SU-DHL-6 (cell line): ENCODE data around the gene SBK1.

Experiments
- H2AFZ ChIP-seq: fragments of 200-600 bp; sonication (generic); 2 replicates; pipeline ENCODE4 v1.6.1; 2014; ENCODE audit warnings: low read depth, mild to moderate bottlenecking, moderate library complexity, mixed read lengths, antibody characterized with exemption, low read length; ENCODE audit not compliant: severe bottlenecking
- H3F3A ChIP-seq: fragments of 200-600 bp; shearing (Covaris generic); 2 replicates; pipeline ENCODE4 v1.6.0; 2016; ENCODE audit warnings: antibody characterized with exemption, mild to moderate bottlenecking; ENCODE audit not compliant: insufficient read depth
- H3K27ac ChIP-seq: fragments of 200-600 bp; sonication (generic); 2 replicates; pipeline ENCODE4 v1.5.1; 2016; ENCODE audit warnings: low read depth, mild to moderate bottlenecking, low read length, moderate library complexity, mixed read lengths
- H3K27me3 ChIP-seq: fragments of 200-600 bp; sonication (generic), shearing (Covaris generic); 2 replicates; pipeline ENCODE4 v1.6.0; 2014; ENCODE audit warnings: mild to moderate bottlenecking, low read length
- H3K36me3 ChIP-seq: fragments of 200-600 bp; sonication (generic); 2 replicates; pipeline ENCODE4 v1.6.1; 2014; ENCODE audit warnings: mild to moderate bottlenecking, low read length, mixed read lengths
- H3K4me2 ChIP-seq: fragments of 300-600, 200-600 bp; shearing (Covaris generic), sonication (generic); 2 replicates; pipeline ENCODE4 v1.6.0; 2014; ENCODE audit warnings: low read length, low read depth, mild to moderate bottlenecking; ENCODE audit not compliant: poor library complexity, severe bottlenecking
- H3K4me3 ChIP-seq: fragments of 200-600 bp; sonication (generic); 2 replicates; pipeline ENCODE4 v1.5.1; 2014; ENCODE audit warnings: antibody characterized with exemption, low read length, mild to moderate bottlenecking, mixed read lengths; ENCODE audit not compliant: insufficient read depth, poor library complexity, severe bottlenecking
- H3K79me2 ChIP-seq: fragments of 200-600 bp; sonication (generic); 2 replicates; pipeline ENCODE4 v1.6.1; 2014; ENCODE audit warnings: mild to moderate bottlenecking, low read length, moderate library complexity; ENCODE audit not compliant: insufficient read depth
- H3K9ac ChIP-seq: fragments of 200-600 bp; sonication (generic); 2 replicates; pipeline ENCODE4 v1.7.0; 2014; ENCODE audit warnings: mild to moderate bottlenecking, low read length
- H3K9me2 ChIP-seq: fragments of 200-600 bp; sonication (generic); replicated peaks from 2 replicates; pipeline ENCODE4 v1.6.1; 2014; ENCODE audit warnings: low read length; ENCODE audit not compliant: insufficient read depth
- H3K9me3 ChIP-seq: fragments of 200-600 bp; sonication (generic); 2 replicates; pipeline ENCODE4 v1.6.1; 2014; ENCODE audit warnings: low read length, mixed read lengths; ENCODE audit not compliant: insufficient read depth
- H4K20me1 ChIP-seq: fragments of 200-600 bp; sonication (generic); 2 replicates; pipeline ENCODE4 v1.6.1; 2014; ENCODE audit warnings: low read depth, mild to moderate bottlenecking, antibody characterized with exemption, low read length, moderate library complexity, mixed read lengths
- CTCF ChIP-seq: fragments of 200-600 bp; sonication (generic); IDR thresholded peaks from one replicate; pipeline ENCODE4 v1.5.1; 2017; ENCODE audit warnings: antibody characterized with exemption, mild to moderate bottlenecking, low read length, moderate library complexity; ENCODE audit not compliant: insufficient read depth, poor library complexity, severe bottlenecking
- EZH2phosphoT487 ChIP-seq: fragments of 200-600 bp; sonication (generic), shearing (Covaris generic); conservative IDR thresholded peaks from 2 replicates; pipeline ENCODE4 v1.6.1; 2018; ENCODE audit warnings: mild to moderate bottlenecking, antibody characterized with exemption, low read length, moderate library complexity, mixed read lengths

SBK1 gene

GRCh38 chr16:28263305-28263704, 29.0 kb upstream of the SBK1 start:
- Histone ChIP-seq H4K20me1 (no peaks in the 10 kb centered on the region), H3K9me3 (no peaks in the 10 kb centered on the region), H3K4me3 (no peak overlapping the region), H3K36me3 (no peaks in the 10 kb centered on the region), H3F3A (no peaks in the 10 kb centered on the region), H3K27ac (no peak overlapping the region), H3K9ac (no peak overlapping the region), H3K9me2 (no peaks in the 10 kb centered on the region), H3K79me2 (no peaks in the 10 kb centered on the region), H3K27me3 (no peaks in the 10 kb centered on the region), H3K4me2 (no peak overlapping the region), H2AFZ (no peak overlapping the region)
- no peak for TF ChIP-seq EZH2phosphoT487
- no peak for TF ChIP-seq CTCF

GRCh38 chr16:28264656-28265055, 27.7 kb upstream of the SBK1 start:
- Histone ChIP-seq H2AFZ (no peak overlapping the region), H3K27ac (no peak overlapping the region), H3K36me3 (no peaks in the 10 kb centered on the region), H3K9ac (no peak overlapping the region), H3F3A (no peaks in the 10 kb centered on the region), H3K79me2 (no peaks in the 10 kb centered on the region), H4K20me1 (no peaks in the 10 kb centered on the region), H3K4me2 (no peak overlapping the region), H3K9me3 (no peaks in the 10 kb centered on the region), H3K9me2 (no peaks in the 10 kb centered on the region), H3K27me3 (no peaks in the 10 kb centered on the region), H3K4me3 (no peak overlapping the region)
- TF ChIP-seq CTCF (no peak), EZH2phosphoT487 (no peak)

- TF ChIP-seq EZH2phosphoT487 (no peak), CTCF (no peak)
- no peaks in the 10 kb centered on the region for H3K36me3 ChIP-seq
- H3F3A ChIP-seq: no peaks in the 10 kb centered on the region
- H3K4me3 ChIP-seq: no peak overlapping the region
- no peak overlapping the region for H2AFZ ChIP-seq
- no peak overlapping the region for H3K27ac ChIP-seq
- no peak overlapping the region for H3K9ac ChIP-seq
- H3K27me3 ChIP-seq: no peaks in the 10 kb centered on the region
- no peak overlapping the region for H3K4me2 ChIP-seq
- H3K9me3 ChIP-seq: no peaks in the 10 kb centered on the region
- H4K20me1 ChIP-seq: no peaks in the 10 kb centered on the region
- H3K79me2 ChIP-seq: no peaks in the 10 kb centered on the region
- H3K9me2 ChIP-seq: no peaks in the 10 kb centered on the region
Observed at GRCh38 chr16:28265822-28266221, 26.5 kb upstream of the SBK1 start.
